ENCODE measurements around the gene MAGEL2.

GRCh38 chr15:23628612-23629233 is 18.9 kb downstream of the MAGEL2 start:
- TF ChIP-seq CTCF (conservative IDR thresholded peaks at IDR 0.05) (no peak), ZFX (IDR thresholded peaks at IDR 0.05) (no peak)

Data from C4-2B (cell line).